SK-MEL-5 (cell line): ENCODE measurements around the gene ICE1. TPM values are rescaled to one million over a fixed set of nuclear protein-coding genes. Genes with fewer than 3 reads are reported as not detected.
"Not testable (repeated sequence)": the region's sequence is repeated elsewhere in the genome, so short reads cannot be mapped to it uniquely, and the experiment has no call there.

ENCODE experiments used
- DNase-seq: peaks from one replicate; pipeline ENCODE4 v3.0.0-alpha.2; 2016; ENCODE audit warnings: low read depth, low spot score
- in situ Hi-C: cut with HindIII; loops from 2 replicates; pipeline ENCODE4 v1.10.0; 2016; ENCODE audit warnings: low sequenced_read_pairs, high pct_unique_total_duplicates, low pct_unique_long_range_greater_than_20kb
- total RNA-seq: library from RNA; depleted of rRNA; stranded (reverse); fragments of >200 nt; shearing (Covaris generic); gene quantifications from 2 replicates; pipeline ENCODE4 v1.2.3, GENCODE V29; 2014

Gene ICE1
- total RNA-seq, 1 experiment from 2014 or later: 37.9 TPM

GRCh38 chr5:5499442-5499841, 77.0 kb downstream of the ICE1 start:
- no peak for DNase-seq
- in situ Hi-C loops: no loop called here

GRCh38 chr5:5504325-5504724, 81.8 kb downstream of the ICE1 start:
- in situ Hi-C loops: no loop called here
- no peak for DNase-seq

- in situ Hi-C loops: no loop called here
- no peak for DNase-seq
Observed at GRCh38 chr5:5505815-5506214, 83.3 kb downstream of the ICE1 start.

GRCh38 chr5:5508391-5508790, 85.9 kb downstream of the ICE1 start:
- DNase-seq: no peak
- in situ Hi-C loops: no loop called here

GRCh38 chr5:5511904-5512416, 89.5 kb downstream of the ICE1 start:
- in situ Hi-C loops: no loop called here
- no peak for DNase-seq

- DNase-seq: no peak
- in situ Hi-C loops: no loop called here
Observed at GRCh38 chr5:5512543-5512942, 90.1 kb downstream of the ICE1 start.

- in situ Hi-C loops: not testable (repeated sequence)
Observed at GRCh38 chr5:5520622-5521021, 98.1 kb downstream of the ICE1 start.

GRCh38 chr5:5521029-5521428, 98.6 kb downstream of the ICE1 start:
- in situ Hi-C loops: no loop called here
- DNase-seq: no peak

More at GRCh38 chr5:5520622-5521021, 98.1 kb downstream of the ICE1 start:
- not testable (repeated sequence) for DNase-seq

- in situ Hi-C loops: no loop called here
- no peak for DNase-seq
Observed at GRCh38 chr5:5521478-5521877, 99.0 kb downstream of the ICE1 start.

GRCh38 chr5:5522336-5522735, 99.9 kb downstream of the ICE1 start:
- DNase-seq: no peak
- in situ Hi-C loops: no loop called here

GRCh38 chr5:5523066-5523505, 100.6 kb downstream of the ICE1 start:
- in situ Hi-C loops: no loop called here
- peak; percentile 60 for DNase-seq

GRCh38 chr5:5524327-5524726, 101.8 kb downstream of the ICE1 start:
- no peak for DNase-seq
- in situ Hi-C loops: no loop called here

GRCh38 chr5:5531371-5531770, 108.9 kb downstream of the ICE1 start:
- no peak for DNase-seq
- in situ Hi-C loops: no loop called here

- no peak for DNase-seq
- in situ Hi-C loops: no loop called here
Observed at GRCh38 chr5:5532306-5533076, 110.0 kb downstream of the ICE1 start.

- in situ Hi-C loops: no loop called here
- DNase-seq: no peak
Observed at GRCh38 chr5:5533927-5534326, 111.5 kb downstream of the ICE1 start.

- DNase-seq: no peak
- in situ Hi-C loops: no loop called here
Observed at GRCh38 chr5:5534333-5534732, 111.9 kb downstream of the ICE1 start.

GRCh38 chr5:5536871-5537270, 114.4 kb downstream of the ICE1 start:
- in situ Hi-C loops: no loop called here
- DNase-seq: no peak

GRCh38 chr5:5537426-5537825, 114.9 kb downstream of the ICE1 start:
- DNase-seq: no peak

GRCh38 chr5:5539590-5539989, 117.1 kb downstream of the ICE1 start:
- in situ Hi-C loops: no loop called here
- no peak for DNase-seq

More at GRCh38 chr5:5537426-5537825, 114.9 kb downstream of the ICE1 start:
- in situ Hi-C loops: no loop called here
